ENCODE measurements around the gene CC2D2B.
"Not testable (repeated sequence)": the region's sequence is repeated elsewhere in the genome, so short reads cannot be mapped to it uniquely, and the experiment has no call there.

DNA sequence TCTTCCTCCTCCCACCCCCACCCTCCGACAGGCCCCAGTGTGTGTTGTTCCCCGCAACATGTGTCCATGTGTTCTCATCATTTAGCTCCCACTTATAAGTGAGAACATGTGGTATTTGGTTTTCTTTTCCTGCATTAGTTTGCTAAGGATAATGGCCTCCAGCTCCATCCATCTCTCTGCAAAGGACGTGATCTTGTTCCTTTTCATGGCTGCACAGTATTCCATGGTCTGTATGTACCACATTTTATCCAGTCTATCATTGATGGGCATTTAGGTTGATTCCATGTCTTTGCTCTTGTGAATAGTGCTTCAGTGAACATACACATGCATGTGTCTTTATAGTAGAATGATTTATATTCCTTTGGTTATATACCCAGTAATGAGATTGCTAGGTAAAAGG is 140.2 kb downstream of the CC2D2B start:
- TF ChIP-seq, protein P1, sequence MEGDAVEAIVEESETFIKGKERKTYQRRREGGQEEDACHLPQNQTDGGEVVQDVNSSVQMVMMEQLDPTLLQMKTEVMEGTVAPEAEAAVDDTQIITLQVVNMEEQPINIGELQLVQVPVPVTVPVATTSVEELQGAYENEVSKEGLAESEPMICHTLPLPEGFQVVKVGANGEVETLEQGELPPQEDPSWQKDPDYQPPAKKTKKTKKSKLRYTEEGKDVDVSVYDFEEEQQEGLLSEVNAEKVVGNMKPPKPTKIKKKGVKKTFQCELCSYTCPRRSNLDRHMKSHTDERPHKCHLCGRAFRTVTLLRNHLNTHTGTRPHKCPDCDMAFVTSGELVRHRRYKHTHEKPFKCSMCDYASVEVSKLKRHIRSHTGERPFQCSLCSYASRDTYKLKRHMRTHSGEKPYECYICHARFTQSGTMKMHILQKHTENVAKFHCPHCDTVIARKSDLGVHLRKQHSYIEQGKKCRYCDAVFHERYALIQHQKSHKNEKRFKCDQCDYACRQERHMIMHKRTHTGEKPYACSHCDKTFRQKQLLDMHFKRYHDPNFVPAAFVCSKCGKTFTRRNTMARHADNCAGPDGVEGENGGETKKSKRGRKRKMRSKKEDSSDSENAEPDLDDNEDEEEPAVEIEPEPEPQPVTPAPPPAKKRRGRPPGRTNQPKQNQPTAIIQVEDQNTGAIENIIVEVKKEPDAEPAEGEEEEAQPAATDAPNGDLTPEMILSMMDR (IDR thresholded peaks at IDR 0.05): not testable (repeated sequence)
- not testable (repeated sequence) for TF ChIP-seq POLR2A (IDR thresholded peaks at IDR 0.05)
